Keratinocyte (primary cell): ENCODE data around the gene TSFM.
"Not testable (repeated sequence)": the region's sequence is repeated elsewhere in the genome, so short reads cannot be mapped to it uniquely, and the experiment has no call there.

Experiments
- EZH2 ChIP-seq: IDR thresholded peaks from one replicate; pipeline ENCODE4 v1.6.1; 2012; ENCODE audit warnings: inconsistent platforms, mild to moderate bottlenecking, low read length, moderate library complexity
- TF ChIP-seq, protein P1 (sequence below), 3 experiments: IDR thresholded peaks in 1 of 3; conservative IDR thresholded peaks in 1 of 3; optimal IDR thresholded peaks in 1 of 3; 2 replicates in 2 of 3; 3 replicates in 1 of 3; pipeline versions ENCODE3 to v1.5.1; 2011; ENCODE audit warnings: low read length in 3 of 3, mild to moderate bottlenecking in 3 of 3, moderate library complexity in 2 of 3, control low read depth in 1 of 3, inconsistent platforms in 1 of 3; ENCODE audit not compliant: insufficient read depth in 2 of 3; ENCODE audit errors: extremely low read depth in 1 of 3

DNA sequence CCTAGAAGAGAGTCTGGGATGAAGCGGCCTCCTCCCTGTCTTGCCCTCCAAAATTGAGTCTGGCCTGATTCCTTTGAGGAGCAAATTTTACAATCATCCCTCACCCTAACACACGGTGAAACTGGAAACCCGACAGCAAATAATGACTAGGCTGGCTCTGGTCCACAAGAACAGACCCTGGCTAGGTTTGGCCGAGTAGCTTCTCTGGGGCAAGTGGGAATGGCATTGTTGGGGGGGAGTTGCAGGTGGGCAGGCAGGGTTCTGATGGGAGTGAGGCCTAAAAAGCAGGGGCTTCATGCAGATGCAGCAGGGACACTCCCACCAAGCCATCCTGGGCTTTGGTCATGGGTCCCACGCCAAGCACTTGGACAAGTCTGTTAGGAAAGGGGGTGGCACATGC lies 38.4 kb downstream of the TSFM start:
- TF ChIP-seq, protein P1, sequence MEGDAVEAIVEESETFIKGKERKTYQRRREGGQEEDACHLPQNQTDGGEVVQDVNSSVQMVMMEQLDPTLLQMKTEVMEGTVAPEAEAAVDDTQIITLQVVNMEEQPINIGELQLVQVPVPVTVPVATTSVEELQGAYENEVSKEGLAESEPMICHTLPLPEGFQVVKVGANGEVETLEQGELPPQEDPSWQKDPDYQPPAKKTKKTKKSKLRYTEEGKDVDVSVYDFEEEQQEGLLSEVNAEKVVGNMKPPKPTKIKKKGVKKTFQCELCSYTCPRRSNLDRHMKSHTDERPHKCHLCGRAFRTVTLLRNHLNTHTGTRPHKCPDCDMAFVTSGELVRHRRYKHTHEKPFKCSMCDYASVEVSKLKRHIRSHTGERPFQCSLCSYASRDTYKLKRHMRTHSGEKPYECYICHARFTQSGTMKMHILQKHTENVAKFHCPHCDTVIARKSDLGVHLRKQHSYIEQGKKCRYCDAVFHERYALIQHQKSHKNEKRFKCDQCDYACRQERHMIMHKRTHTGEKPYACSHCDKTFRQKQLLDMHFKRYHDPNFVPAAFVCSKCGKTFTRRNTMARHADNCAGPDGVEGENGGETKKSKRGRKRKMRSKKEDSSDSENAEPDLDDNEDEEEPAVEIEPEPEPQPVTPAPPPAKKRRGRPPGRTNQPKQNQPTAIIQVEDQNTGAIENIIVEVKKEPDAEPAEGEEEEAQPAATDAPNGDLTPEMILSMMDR (optimal IDR thresholded peaks at IDR 0.05 in 1 of 3, IDR thresholded peaks at IDR 0.05 in 1 of 3, conservative IDR thresholded peaks at IDR 0.05 in 1 of 3; ENCODE audit: extremely low read depth in 1 of 3, insufficient read depth in 2 of 3, low read length in 3 of 3): not testable (repeated sequence)
- TF ChIP-seq EZH2: not testable (repeated sequence)
